ENCODE data around the gene WNT7A.

Gene WNT7A

DNA sequence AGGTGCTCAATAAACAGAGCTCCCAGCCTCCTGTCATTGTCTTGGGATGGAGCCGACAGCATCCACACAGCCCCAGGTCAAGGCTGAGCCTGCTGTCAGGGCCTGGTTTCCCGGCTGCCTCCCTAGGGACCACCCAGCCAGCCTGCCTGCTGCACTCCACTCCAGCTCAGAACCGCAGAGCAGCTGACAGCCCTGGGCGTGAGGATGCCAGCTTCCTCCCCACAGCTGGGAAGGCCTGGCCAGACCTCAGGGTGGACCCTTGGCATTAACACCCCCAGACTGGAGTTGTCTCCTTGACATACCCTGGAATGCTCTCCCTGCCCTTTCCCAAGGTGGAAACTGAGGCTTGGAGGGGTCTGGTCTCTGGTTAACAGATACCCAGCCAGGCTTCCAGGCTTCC is 112.0 kb downstream of the WNT7A start:
- DNase-seq: no peak

DNA sequence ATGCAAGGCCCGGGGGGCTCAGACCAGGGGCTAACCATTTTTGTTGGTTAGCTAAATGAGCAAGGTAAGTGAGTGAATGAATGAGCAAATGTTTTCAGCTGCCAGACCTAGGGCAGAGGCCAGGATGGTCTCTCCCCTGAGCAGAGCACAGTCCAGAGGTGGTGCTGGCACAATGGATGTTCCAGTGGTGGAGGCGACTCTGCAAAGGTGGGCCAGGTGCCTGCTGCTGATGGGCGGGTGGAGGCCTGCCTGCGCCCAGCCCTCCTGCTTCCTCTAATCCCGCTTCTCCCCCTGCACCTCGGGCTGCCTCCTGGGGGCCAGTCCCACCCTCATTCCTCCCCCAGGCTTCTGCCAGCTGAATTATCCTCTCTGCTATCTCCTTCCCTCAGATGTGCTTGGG is 112.8 kb downstream of the WNT7A start:
- no peak for DNase-seq
